ENCODE measurements around the gene MRGPRD.
"Not testable (repeated sequence)": the region's sequence is repeated elsewhere in the genome, so short reads cannot be mapped to it uniquely, and the experiment has no call there.

Gene MRGPRD

DNA sequence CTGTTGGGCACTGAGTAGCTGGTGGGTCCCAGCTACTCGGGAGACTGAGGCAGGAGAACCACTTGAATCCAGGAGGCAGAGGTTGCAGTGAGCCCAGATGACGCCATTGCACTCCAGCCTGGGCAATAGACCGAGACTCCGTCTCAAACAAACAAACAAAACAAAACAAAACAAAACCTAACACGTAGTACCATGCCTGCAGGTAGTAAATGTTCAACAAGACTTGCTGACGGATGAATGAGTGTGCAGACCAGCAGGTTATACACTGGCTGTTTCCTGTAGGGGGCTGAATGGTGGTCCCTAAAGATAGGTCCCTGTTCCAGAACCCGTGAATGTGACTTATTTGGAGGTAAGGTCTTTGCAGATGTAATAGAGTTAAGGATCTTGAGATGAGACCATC lies 12.8 kb upstream of the MRGPRD start:
- DNase-seq (ENCODE audit: low read depth): no peak

DNA sequence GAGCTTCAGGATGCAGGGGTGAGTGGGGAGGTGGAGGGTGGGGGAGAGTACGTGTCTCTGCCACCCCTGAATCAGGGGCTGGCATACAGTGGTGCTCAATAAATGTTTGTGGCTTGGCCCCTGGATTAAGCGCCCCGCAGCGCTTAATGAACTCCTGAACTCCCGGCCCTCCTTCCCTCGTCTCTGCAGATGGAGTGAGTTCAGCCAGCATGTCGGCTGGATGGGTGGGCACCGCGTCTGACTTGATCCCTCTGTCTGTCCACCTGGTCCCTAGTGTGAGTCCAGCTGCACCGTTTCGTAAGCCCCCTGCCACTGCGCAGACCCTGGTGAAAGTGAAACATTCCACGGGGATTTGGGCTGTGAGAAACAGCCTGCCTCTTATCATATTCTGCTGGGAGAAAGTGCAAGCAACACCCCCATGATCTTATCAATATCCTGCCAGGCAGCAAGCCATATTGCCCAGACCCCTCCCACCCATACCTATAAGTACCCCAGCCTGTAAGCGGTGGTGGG lies 12.0 kb upstream of the MRGPRD start:
- DNase-seq (ENCODE audit: low read depth): no peak

DNA sequence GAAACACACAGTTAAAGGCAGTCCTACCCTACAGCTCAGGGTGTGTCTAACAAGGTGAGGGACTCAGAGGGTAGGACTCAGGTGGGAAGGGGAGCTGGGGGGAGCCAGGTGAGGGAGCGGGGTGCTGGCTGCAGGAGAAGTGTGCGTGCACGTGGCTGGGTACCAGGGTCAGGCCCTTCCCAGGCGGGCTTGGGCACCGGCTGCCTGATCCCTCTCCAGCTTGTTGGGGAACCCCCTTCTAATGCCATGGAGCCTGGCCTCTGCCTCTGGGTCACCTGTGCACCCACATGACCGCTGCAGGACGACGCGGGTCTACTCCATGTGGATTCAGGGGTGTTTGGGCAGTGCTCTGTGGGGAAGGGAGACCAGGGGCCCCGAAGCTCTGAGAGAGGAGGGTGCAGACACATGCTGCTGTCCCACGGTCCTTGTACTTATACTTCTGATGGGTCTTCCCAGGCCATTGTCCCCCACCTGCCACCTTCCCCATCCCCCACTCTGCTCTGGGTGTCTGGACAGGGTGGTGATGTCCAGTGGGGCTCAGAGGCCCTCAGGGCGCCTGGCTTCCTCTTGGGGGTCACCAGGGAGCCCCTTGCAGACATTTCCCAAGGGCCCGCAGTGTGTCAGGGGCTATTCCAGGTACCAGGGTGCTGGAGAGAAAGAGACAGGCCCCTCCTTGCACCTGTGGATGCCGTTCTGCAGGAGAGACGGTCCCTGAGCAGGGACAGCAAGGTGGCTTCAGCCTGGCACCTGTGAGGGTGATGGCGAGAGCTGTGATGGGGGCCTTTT lies 10.4 kb upstream of the MRGPRD start:
- no peak for DNase-seq (ENCODE audit: low read depth)

DNA sequence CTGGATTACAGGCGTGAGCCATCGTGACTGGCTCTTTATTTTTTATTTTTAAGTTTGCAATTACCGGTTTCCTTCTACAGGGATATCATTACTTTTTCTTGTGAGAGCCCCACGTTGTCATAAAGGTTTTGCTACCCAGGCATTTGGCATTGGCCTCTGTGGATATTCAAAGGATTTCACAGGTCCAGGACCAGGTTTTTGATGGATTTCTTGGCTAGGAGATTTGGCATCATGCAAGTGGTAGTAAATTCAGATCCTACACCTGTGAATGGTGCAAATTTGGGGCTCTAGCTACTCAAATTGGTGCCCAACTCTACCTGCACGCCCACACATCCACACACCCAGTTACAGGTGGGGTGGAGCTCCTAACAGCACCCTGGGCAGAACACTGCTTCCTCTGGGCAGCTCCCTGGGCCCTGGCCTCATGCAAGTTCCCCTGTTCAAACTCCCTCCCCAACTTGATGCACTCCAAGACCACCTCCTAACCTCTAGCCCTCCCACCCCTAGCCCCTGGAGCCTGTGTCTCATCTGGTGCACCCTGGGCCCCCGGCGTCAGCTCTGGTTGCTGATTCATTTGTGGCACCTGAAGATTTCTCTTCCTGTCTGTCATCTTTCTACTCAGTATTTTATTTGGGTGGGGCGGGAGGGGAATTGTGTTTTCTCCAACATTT lies 9.3 kb upstream of the MRGPRD start:
- no peak for DNase-seq (ENCODE audit: low read depth)

DNA sequence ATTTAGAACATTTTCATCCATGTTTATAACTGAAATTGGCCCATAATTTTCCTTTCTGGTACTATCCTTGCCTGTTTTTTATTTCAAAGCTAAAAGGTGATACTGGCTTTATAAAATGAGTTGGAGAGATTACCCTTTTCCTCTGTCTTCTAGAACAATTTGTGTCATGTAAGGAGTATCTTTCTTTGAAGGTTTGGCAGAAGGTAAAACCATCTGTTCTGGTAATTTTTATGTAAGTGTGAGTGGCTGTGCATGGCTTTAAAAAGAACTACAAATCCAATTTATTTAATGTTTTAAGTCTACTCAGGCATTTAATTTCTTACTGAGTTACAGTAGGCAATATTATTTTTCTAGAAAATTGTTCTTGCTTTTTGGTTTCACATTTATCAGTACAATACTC lies 7.7 kb upstream of the MRGPRD start:
- DNase-seq (ENCODE audit: low read depth): no peak

DNA sequence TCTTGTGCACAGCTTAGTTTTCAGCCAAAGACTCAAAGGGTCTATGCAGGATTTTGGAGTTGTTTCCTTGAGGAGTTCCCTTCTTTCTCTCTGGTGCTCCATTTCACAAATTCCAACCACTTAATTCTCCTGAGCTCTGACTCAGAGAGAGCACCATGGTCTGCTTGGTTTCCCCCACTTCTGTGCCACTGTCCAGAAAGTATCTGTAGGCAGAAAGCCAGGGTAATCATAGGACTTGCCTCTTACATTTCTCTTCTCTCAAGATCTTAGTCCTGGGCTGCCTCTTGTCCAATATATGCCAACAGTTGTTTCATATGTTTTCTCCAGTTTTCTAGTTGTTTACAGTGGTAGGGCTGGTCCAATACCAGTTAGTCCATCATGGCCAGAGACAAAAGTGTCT lies 6.4 kb upstream of the MRGPRD start:
- DNase-seq (ENCODE audit: low read depth): no peak

DNA sequence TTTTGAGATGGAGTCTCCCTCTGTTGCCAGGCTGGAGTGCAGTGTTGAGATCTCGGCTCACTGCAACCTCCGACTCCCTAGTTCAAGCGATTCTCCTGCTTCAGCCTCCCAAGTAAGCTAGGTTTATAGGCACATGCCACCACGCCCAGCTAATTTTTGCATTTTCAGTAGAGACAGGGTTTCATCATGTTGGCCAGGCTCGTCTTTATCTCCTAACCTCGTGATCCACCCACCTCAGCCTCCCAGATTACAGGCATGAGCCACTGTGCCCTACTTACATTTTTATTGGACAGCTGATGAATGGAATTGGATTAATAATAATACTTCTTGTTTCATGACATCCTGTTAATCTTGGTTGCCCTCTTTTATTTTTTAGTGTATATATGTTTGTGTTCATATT lies 3.0 kb upstream of the MRGPRD start:
- DNase-seq (ENCODE audit: low read depth): no peak

DNA sequence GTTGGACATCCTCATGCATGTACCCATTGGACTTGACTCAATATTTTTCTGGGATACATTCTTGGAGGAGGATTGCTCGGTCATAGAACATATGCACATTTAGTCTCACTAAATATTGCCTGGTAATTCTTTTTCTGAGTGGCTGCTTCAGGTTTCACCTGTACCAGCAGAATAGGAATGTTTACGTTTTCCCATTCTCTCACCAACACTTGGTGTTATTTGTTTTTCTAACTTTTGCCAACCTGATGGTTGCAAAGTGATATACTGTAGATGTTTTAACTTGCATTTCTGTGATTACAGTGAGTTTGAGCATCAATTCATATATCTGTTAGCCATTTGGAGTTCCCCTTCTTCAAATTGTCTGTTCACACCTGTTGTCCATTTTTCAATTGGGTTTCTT lies 1.3 kb upstream of the MRGPRD start:
- no peak for DNase-seq (ENCODE audit: low read depth)

DNA sequence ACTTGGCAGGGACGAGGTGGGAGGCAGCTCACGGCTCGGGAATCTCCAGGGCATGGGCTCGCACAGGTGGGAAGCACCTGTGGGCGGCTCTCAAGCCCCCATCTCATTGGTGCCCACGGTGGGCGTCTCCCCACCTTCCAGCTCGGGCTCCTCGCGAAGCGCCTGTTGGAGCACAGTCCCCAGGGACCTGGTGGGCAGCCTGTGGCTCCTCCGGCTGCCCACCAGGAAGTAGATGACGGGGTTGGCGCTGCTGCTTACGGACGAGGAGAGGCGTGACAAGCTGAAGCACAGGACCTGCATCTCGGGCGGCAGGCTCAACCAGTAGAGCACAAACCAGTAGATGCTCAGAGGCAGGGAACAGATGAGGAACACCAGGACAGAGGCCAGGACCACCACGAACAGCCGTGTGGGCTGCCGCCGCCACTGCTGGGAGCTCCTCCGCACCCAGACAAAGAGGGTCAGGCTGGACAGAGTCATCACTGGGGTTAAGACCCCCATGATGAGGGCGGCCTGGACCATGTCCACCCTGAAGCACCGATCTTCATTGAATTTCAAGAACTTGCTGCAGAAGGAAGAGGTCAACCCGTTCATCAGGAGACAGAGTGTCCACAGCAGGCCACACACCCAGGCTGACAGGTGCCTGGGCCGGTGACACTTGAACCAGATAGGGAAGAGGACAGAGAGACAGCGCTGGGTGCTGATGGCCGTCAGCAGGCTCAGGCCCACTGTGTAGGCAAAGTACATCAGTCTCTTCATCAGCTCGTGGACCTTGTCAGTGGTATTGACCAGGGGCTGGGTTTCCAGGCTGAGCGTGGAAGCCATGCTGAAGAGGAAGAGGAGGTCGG lies 633 bp downstream of the MRGPRD start:
- DNase-seq (ENCODE audit: low read depth): no peak

DNA sequence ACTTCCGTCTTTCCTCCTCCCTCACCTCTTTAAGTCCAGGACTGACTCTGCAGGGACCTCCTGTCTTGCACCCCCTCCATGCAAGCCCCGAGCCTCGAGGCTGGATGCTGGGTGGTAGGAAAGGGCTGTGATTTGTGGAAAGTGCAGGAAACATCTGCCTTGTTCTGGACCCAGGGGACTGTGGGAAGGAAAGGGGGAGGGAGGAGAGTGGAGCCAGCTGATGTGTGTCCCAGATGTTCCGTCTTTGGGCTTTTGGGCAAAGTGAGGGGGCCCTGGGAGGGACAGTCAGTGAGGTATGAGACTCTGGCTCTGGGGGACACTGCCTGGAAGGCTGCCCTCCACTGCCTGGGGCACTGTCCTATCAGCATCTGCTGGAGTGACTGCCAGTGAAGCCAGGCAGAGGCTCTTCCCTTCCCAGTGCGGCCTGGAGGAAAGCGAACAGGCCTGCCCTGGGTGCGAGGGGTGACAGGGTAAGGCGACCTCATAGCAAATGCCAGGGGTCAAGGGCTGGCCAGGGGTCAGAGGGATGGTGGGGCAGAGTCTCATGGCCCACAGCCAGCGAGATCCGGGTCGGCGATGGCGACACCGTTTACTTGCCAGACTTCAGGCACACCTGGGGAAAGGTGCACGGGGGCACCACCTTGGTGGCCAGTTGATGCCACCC lies 1.7 kb downstream of the MRGPRD start:
- DNase-seq (ENCODE audit: low read depth): no peak

DNA sequence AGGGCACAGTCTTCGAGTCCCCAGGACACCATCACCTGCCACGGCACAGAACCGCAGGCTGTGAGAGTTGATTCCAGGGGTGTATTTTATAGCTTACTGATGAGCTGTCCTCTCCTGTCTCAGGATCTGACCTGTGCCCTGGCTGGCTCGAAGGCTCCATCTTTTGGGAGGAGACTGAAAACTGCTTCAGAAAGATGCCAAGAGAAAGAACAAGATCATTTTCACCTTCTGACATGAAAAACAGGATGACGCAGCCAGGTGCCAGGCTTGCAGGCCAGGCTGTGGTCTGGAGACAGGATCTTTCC lies 2.2 kb downstream of the MRGPRD start:
- DNase-seq (ENCODE audit: low read depth): no peak

DNA sequence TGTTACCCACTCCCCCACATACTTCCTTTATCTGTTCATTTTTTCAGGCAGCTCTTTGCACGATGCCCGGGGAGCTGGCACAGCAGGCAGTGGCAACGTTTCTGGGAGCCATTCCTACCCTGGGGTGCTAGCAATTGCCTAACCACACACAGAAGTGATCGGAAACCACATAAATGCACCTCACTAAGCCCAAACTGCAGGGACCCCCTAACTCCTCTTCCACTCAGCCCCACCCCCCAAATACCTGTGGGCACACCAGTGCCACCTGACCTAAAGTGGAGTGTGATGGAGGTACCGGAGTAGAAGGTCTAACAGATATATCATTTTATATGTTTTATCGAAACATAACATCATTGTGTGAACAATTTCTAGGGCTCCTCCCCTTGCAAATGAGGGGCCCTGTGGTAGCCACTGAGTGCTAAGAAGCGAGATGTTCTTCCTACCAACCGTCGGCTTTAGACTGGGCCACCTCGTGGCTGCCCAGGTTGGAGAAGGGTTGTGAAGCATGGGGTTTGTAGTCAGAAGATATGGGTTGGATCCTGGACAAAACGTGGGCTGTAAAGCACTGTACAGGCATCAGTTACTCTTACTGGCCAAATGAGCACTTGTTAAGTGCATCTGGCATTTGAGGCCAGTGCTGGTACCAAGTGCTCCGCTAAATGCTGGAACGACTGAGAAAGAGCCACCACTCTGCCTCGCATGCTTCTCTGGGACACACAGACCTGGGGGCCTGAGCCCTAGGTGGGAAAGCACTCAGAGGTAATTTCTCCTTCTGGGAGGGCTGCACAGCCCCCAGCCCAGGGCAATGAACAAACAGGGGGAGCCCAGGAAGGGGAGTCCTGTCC lies 2.8 kb downstream of the MRGPRD start:
- DNase-seq (ENCODE audit: low read depth): no peak

DNA sequence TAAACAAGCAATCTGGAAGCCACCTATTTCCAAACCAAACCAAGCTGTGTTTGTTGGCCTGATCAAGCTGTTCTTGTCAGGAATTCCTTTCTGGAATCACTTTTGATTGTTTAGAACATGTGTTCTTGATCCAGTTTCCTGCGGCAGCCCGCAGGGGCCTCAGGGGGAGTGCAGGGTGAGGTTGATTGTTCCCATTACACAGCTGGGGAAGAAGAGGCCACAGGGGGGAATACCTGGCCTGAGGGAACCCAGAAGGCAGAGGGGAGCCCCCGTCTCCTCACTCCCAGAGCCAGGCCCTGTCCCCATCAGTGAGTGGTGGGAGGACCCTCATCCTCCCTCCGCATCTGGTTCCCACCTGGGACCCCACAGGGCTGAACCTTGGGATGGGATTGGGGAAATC lies 4.2 kb downstream of the MRGPRD start:
- no peak for DNase-seq (ENCODE audit: low read depth)

DNA sequence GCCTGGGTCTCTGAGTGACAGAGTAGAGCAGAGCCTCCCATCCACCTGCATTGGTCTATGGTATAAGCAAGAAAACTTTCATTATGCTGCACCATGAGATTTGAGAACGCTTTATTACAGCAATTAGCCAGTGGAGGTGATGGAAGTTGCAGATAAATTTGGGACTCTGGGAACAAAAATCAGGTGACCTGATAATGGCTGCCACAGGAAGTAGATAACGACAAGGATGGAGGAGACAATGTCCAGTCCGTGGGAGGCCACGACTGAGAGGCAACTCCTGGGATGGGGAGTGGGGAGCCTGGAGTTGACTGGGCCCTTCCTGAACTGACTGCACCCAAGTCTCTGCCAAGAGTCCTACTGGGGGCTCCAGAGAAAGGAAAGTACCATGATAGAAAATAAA lies 4.7 kb downstream of the MRGPRD start:
- no peak for DNase-seq (ENCODE audit: low read depth)

DNA sequence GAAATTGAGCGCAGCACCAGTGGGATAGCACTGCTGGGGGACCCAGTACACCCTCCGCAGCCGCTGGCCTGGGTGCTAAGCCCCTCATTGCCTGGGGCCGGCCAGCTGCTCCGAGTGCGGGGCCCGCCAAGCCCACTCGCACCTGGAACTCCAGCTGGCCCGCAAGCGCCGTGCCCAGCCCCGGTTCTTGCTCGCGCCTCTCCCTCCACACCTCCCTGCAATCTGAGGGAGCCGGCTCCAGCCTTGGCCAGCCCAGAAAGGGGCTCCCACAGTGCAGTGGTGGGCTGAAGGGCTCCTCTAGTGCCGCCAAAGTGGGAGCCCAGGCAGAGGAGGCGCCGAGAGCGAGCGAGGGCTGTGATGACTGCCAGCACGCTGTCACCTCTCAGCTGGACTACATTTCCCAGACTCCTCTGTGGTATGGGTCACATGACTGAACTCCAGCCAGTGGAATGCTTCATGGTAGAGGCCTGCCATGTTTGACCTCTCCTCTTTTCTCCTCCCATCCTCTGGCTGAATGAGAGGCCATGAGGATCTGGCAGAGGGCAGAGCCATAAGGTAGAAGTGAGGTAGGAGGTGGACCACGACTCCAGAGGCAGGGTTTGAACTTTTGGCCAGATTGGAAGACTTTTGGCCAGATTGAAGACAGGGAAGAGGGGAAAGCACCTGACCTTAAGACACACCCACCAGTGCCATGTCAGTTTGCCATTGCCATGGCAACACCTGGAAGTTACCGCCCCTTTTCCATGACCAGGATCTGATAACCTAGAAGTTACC lies 6.2 kb downstream of the MRGPRD start:
- DNase-seq (ENCODE audit: low read depth): peak; percentile 26

DNA sequence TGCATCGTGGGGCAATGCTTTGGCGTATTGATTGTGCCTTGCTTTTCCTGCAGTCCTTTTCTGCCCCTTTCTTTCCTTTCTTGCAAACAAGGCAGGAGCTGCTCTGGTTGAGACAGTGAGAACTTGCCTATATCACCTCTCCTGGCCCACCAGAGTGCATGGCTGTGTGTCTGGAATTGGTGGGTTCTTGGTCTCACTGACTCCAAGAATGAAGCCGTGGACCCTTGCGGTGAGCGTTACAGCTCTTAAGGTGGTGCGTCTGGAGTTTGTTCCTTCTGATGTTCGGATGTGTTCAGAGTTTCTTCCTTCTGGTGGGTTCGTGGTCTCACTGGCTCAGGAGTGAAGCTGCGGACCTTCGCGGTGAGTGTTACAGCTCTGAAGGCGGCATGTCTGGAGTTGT lies 7.1 kb downstream of the MRGPRD start:
- not testable (repeated sequence) for DNase-seq (ENCODE audit: low read depth)

DNA sequence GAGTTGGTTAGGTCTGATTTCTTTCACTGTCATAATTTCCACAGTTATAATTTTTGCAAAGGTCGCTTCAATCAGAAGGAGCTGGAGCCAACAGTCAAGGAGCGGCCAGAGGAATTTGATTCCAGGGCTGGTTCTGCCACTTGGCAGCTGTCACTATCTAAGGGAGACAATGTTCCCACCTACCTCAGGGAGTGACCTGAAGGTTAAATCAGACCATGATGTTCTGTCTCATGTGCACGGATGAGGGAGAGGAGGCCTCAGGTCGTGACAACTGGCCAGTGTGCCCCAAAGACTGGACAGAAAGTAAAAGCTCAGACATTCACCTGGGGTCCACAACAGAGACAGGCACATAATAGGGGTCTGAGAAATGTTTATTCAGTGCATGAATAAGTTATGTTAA lies 7.6 kb downstream of the MRGPRD start:
- no peak for DNase-seq (ENCODE audit: low read depth)

DNA sequence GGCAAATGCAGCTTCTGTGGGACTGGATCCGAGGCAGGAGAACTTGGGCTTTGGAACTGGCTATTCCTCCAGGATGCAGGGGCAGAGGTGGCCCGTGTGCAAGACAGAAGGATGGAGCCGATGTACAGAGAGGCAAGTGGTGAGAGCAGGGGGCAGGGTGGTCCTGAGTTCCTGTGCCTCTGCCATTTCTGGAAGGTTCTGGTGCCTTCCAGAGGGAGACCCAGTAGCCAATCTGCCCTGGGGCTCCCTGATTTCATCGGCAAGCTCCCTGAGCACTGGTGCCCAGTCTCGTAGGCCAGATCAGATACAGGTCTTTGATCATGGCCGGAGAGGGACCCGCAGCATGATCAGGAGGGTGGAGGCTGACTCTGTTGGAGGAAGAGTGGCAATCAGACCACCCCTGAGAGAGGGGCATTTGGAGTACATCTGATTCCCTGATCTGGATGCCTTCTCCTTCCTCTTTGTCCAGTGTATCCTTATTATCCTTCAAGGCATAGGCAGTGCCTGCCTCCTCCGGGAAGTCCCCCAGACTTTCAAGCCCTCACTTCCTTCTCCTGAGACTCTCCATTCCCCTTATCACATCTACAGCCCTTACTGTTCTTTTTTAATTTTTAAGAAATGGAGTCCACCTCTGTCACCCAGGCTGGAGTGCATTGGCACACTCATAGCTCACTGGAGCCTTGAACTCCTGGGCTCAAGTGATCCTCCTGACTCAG lies 9.7 kb downstream of the MRGPRD start:
- no peak for DNase-seq (ENCODE audit: low read depth)

DNA sequence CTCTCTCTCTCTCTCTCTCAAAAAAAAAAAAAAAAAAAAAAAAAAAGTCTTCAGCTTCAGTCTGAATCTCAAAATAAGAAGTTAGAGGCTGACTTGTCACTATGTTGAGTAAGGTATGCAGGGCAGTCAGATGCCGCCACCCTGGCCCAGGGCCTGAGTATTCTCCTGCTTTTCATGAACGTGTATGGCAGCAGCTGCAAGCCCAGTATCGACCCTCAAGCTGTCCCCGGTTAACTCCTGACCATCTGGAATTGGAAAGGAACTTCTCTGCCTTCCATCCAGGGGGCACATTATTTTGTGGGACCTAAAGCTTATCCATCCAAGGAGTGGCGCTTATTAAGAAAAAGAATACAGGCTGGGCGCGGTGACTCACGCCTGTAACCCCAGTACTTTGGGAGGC lies 11.4 kb downstream of the MRGPRD start:
- DNase-seq (ENCODE audit: low read depth): no peak

Data from CMK (cell line).